HepG2 (cell line): ENCODE measurements around the gene CASP1. TPM values are rescaled to one million over a fixed set of nuclear protein-coding genes. Genes with fewer than 3 reads are reported as not detected.

Experiments
- CBX5 ChIP-seq: sonication (generic); formaldehyde crosslinking; IDR thresholded peaks from 2 replicates; pipeline ENCODE4 v1.4.0; 2020; ENCODE audit warnings: missing genetic modification reagents, borderline replicate concordance
- EHMT2 ChIP-seq: fragments of 200-600 bp; sonication (generic); IDR thresholded peaks from 2 replicates; pipeline ENCODE4 v1.7.0; 2017; ENCODE audit warnings: antibody characterized with exemption, low read depth, low read length, borderline replicate concordance
- FOXC1 ChIP-seq: sonication (generic); formaldehyde crosslinking; IDR thresholded peaks from 2 replicates; pipeline ENCODE4 v1.8.0; 2022; ENCODE audit warnings: mild to moderate bottlenecking, missing genetic modification reagents, borderline replicate concordance
- KAT7 ChIP-seq: IDR thresholded peaks from 2 replicates; pipeline ENCODE4 v1.6.1; 2018; ENCODE audit warnings: borderline replicate concordance, missing compliant biosample characterization
- MIER3 ChIP-seq: IDR thresholded peaks from 2 replicates; pipeline ENCODE4 v1.6.1; 2016; ENCODE audit warnings: missing compliant biosample characterization, borderline replicate concordance
- PRMT3 ChIP-seq: sonication (generic); formaldehyde crosslinking; IDR thresholded peaks from 2 replicates; pipeline ENCODE4 v1.8.1; 2022; ENCODE audit warnings: low read depth, mild to moderate bottlenecking, moderate library complexity, missing genetic modification reagents, borderline replicate concordance
- RXRB ChIP-seq: IDR thresholded peaks from 2 replicates; pipeline ENCODE4 v1.6.1; 2016; ENCODE audit warnings: borderline replicate concordance, missing genetic modification reagents, missing compliant biosample characterization
- ZBTB7B ChIP-seq: sonication (generic); formaldehyde crosslinking; IDR thresholded peaks from 2 replicates; pipeline ENCODE4 v1.4.0; 2020; ENCODE audit warnings: missing genetic modification reagents
- ZNF414 ChIP-seq: sonication (generic); formaldehyde crosslinking; IDR thresholded peaks from 2 replicates; pipeline ENCODE4 v1.5.0; 2020; ENCODE audit warnings: missing genetic modification reagents
- ZNF574 ChIP-seq: sonication (generic); formaldehyde crosslinking; IDR thresholded peaks from 2 replicates; pipeline ENCODE4 v1.4.0; 2020; ENCODE audit warnings: missing genetic modification reagents
- polyA plus RNA-seq, 8 experiments: library from polyadenylated mRNA; depleted of rRNA in 3 of 8; stranded (reverse) in 7 of 8; unstranded in 1 of 8; fragments of >200 nt; fragmentation: Illumina TruSeq in 4 of 8; extraction: Trizol in 4 of 8; gene quantifications; 2 replicates each; pipeline versions ENCODE4 v1.2.1 to v1.2.3, GENCODE V29; 2011 to 2016; ENCODE audit warnings: low read depth in 4 of 8, missing spikeins in 1 of 8, mixed read lengths in 1 of 8; ENCODE audit not compliant: insufficient read depth in 1 of 8
- total RNA-seq, 5 experiments: library from RNA; depleted of rRNA; stranded (reverse); fragments of >200 nt; fragmentation: Illumina TruSeq; extraction: Trizol; gene quantifications; 2 replicates each; pipeline ENCODE4 v1.2.3, GENCODE V29; 2016; ENCODE audit warnings: low read depth in 1 of 5
- TF ChIP-seq, protein P1 (sequence below): sonication (generic); formaldehyde crosslinking; IDR thresholded peaks from 2 replicates; pipeline ENCODE4 v1.5.0; 2020; ENCODE audit warnings: mild to moderate bottlenecking, missing genetic modification reagents, borderline replicate concordance
- TF ChIP-seq, protein P2 (sequence below): IDR thresholded peaks from 2 replicates; pipeline ENCODE4 v1.6.1; 2018; ENCODE audit warnings: missing genetic modification reagents, mild to moderate bottlenecking, missing compliant biosample characterization
- TF ChIP-seq, protein P3 (sequence below): sonication (generic); formaldehyde crosslinking; IDR thresholded peaks from 2 replicates; pipeline ENCODE4 v1.4.0; 2020; ENCODE audit warnings: missing genetic modification reagents, borderline replicate concordance

CASP1 gene
- total and polyA plus RNA-seq, 2 of the 13 experiments (the other 11 are each of a cell fraction or from before 2014, with no cell fraction given): 0.34 to 5.2 TPM

DNA sequence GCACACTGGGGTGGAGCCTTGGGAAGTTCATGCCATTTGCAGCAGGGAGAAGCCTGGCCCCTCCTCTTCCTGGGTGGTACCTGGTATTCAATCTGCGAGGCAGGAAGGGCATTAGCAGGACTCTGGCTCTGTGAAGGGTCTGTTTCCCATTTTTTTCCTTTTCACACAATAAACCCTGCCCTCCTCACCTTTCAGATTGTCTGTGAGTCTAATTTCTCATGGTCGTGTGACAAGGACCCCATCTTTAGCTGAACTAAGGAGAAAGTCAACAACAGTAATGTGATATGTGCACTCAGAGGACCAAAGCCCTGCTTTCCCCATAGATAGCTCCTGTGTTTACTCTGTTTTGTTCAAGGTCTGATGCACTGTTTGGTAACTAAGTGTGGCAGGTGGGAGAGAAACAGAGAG lies 39.9 kb downstream of the CASP1 start (continued):
- TF ChIP-seq, protein P1, sequence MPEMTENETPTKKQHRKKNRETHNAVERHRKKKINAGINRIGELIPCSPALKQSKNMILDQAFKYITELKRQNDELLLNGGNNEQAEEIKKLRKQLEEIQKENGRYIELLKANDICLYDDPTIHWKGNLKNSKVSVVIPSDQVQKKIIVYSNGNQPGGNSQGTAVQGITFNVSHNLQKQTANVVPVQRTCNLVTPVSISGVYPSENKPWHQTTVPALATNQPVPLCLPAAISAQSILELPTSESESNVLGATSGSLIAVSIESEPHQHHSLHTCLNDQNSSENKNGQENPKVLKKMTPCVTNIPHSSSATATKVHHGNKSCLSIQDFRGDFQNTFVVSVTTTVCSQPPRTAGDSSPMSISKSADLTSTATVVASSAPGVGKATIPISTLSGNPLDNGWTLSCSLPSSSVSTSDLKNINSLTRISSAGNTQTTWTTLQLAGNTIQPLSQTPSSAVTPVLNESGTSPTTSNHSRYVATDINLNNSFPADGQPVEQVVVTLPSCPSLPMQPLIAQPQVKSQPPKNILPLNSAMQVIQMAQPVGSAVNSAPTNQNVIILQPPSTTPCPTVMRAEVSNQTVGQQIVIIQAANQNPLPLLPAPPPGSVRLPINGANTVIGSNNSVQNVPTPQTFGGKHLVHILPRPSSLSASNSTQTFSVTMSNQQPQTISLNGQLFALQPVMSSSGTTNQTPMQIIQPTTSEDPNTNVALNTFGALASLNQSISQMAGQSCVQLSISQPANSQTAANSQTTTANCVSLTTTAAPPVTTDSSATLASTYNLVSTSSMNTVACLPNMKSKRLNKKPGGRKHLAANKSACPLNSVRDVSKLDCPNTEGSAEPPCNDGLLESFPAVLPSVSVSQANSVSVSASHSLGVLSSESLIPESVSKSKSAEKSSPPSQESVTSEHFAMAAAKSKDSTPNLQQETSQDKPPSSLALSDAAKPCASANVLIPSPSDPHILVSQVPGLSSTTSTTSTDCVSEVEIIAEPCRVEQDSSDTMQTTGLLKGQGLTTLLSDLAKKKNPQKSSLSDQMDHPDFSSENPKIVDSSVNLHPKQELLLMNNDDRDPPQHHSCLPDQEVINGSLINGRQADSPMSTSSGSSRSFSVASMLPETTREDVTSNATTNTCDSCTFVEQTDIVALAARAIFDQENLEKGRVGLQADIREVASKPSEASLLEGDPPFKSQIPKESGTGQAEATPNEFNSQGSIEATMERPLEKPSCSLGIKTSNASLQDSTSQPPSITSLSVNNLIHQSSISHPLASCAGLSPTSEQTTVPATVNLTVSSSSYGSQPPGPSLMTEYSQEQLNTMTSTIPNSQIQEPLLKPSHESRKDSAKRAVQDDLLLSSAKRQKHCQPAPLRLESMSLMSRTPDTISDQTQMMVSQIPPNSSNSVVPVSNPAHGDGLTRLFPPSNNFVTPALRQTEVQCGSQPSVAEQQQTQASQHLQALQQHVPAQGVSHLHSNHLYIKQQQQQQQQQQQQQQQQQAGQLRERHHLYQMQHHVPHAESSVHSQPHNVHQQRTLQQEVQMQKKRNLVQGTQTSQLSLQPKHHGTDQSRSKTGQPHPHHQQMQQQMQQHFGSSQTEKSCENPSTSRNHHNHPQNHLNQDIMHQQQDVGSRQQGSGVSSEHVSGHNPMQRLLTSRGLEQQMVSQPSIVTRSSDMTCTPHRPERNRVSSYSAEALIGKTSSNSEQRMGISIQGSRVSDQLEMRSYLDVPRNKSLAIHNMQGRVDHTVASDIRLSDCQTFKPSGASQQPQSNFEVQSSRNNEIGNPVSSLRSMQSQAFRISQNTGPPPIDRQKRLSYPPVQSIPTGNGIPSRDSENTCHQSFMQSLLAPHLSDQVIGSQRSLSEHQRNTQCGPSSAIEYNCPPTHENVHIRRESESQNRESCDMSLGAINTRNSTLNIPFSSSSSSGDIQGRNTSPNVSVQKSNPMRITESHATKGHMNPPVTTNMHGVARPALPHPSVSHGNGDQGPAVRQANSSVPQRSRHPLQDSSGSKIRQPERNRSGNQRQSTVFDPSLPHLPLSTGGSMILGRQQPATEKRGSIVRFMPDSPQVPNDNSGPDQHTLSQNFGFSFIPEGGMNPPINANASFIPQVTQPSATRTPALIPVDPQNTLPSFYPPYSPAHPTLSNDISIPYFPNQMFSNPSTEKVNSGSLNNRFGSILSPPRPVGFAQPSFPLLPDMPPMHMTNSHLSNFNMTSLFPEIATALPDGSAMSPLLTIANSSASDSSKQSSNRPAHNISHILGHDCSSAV (CRISPR knock-in tag): no peak
- TF ChIP-seq, protein P2, sequence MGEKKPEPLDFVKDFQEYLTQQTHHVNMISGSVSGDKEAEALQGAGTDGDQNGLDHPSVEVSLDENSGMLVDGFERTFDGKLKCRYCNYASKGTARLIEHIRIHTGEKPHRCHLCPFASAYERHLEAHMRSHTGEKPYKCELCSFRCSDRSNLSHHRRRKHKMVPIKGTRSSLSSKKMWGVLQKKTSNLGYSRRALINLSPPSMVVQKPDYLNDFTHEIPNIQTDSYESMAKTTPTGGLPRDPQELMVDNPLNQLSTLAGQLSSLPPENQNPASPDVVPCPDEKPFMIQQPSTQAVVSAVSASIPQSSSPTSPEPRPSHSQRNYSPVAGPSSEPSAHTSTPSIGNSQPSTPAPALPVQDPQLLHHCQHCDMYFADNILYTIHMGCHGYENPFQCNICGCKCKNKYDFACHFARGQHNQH: peak; percentile 59; the same call in 1 of the 2 replicates
- TF ChIP-seq ZNF414 (CRISPR knock-in tag): peak; percentile 46; the same call in 1 of the 2 replicates
- TF ChIP-seq PRMT3: no peak
- peak; percentile 62 for TF ChIP-seq RXRB (CRISPR knock-in tag)
- TF ChIP-seq EHMT2: no peak
- TF ChIP-seq ZNF574: no peak
- TF ChIP-seq FOXC1 (CRISPR knock-in tag): peak; percentile 42; the same call in 1 of the 2 replicates
- peak; percentile 19; the same call in 1 of the 2 replicates for TF ChIP-seq CBX5
- TF ChIP-seq ZBTB7B (CRISPR knock-in tag): peak; percentile 57; the same call in 1 of the 2 replicates
- TF ChIP-seq, protein P3, sequence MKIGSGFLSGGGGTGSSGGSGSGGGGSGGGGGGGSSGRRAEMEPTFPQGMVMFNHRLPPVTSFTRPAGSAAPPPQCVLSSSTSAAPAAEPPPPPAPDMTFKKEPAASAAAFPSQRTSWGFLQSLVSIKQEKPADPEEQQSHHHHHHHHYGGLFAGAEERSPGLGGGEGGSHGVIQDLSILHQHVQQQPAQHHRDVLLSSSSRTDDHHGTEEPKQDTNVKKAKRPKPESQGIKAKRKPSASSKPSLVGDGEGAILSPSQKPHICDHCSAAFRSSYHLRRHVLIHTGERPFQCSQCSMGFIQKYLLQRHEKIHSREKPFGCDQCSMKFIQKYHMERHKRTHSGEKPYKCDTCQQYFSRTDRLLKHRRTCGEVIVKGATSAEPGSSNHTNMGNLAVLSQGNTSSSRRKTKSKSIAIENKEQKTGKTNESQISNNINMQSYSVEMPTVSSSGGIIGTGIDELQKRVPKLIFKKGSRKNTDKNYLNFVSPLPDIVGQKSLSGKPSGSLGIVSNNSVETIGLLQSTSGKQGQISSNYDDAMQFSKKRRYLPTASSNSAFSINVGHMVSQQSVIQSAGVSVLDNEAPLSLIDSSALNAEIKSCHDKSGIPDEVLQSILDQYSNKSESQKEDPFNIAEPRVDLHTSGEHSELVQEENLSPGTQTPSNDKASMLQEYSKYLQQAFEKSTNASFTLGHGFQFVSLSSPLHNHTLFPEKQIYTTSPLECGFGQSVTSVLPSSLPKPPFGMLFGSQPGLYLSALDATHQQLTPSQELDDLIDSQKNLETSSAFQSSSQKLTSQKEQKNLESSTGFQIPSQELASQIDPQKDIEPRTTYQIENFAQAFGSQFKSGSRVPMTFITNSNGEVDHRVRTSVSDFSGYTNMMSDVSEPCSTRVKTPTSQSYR (CRISPR knock-in tag): 0 out of 2 replicates have a peak, but pooled peaks have one; percentile 3
- TF ChIP-seq KAT7: 0 out of 2 replicates have a peak, but pooled peaks have one; percentile 22
- peak; percentile 57; the same call in 1 of the 2 replicates for TF ChIP-seq MIER3 (CRISPR knock-in tag)
